ENCODE measurements around the gene MED12L. TPM values are rescaled to one million over a fixed set of nuclear protein-coding genes. Genes with fewer than 3 reads are reported as not detected.

The MED12L gene
- total RNA-seq, 1 experiment from 2014 or later: 3.0 TPM

DNA sequence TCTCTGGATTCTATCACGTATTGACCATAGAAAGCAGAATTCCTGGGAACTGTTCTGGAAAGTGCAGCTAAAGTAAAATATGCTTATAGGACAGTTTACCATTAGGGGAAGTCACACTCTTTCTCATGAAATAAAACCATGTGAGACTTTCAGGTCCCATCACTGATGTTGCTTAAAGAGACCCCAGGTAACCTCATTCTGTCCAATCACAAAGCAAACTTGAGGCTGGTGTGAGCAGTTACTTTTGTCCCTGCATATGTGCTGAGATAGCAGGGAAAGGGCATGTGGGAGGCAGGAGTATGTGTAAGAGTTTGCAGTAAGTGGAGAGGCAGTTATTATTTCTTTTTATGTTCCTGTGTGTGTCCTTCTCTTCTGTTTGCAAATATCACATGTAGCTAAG lies 215.1 kb downstream of the MED12L start:
- no peaks in the 10 kb centered on the region for H4K20me1 ChIP-seq (ENCODE audit: insufficient read depth)
- no peaks in the 10 kb centered on the region for H3K9me2 ChIP-seq (ENCODE audit: insufficient read depth)
- DNase-seq: no peak
- peaks cover 18% of the 10 kb centered on the region for H3K79me2 ChIP-seq (ENCODE audit: low read depth)
- no peaks in the 10 kb centered on the region for H3K27me3 ChIP-seq (ENCODE audit: insufficient read depth, low read depth)
- peaks cover 21% of the 10 kb centered on the region for H3F3A ChIP-seq (ENCODE audit: insufficient read depth, low read depth)
- BruUV-seq (replicated peaks): no TSS peak
- H3K9me3 ChIP-seq (ENCODE audit: insufficient read depth, low read depth): no peaks in the 10 kb centered on the region
- no peak overlapping the region for H3K4me3 ChIP-seq
- H3K36me3 ChIP-seq (ENCODE audit: low read depth): peaks cover 7% of the 10 kb centered on the region; the same call in 1 of the 2 replicates
- no peak overlapping the region for H2AFZ ChIP-seq
- no peak overlapping the region for H3K27ac ChIP-seq
- H3K4me1 ChIP-seq (replicated peaks; ENCODE audit: insufficient read depth): peaks cover 31% of the 10 kb centered on the region
- ChIA-PET CTCF (no interaction called here), POLR2A (ENCODE audit: unreplicated experiment) (no interaction called here)
- TF ChIP-seq EZH2 (IDR thresholded peaks at IDR 0.05; ENCODE audit: low read depth): no peak
- TF ChIP-seq, protein P1, sequence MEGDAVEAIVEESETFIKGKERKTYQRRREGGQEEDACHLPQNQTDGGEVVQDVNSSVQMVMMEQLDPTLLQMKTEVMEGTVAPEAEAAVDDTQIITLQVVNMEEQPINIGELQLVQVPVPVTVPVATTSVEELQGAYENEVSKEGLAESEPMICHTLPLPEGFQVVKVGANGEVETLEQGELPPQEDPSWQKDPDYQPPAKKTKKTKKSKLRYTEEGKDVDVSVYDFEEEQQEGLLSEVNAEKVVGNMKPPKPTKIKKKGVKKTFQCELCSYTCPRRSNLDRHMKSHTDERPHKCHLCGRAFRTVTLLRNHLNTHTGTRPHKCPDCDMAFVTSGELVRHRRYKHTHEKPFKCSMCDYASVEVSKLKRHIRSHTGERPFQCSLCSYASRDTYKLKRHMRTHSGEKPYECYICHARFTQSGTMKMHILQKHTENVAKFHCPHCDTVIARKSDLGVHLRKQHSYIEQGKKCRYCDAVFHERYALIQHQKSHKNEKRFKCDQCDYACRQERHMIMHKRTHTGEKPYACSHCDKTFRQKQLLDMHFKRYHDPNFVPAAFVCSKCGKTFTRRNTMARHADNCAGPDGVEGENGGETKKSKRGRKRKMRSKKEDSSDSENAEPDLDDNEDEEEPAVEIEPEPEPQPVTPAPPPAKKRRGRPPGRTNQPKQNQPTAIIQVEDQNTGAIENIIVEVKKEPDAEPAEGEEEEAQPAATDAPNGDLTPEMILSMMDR (conservative IDR thresholded peaks at IDR 0.05): no peak
- no peak overlapping the region for H3K4me2 ChIP-seq
- intact Hi-C loops (cut with micrococcal nuclease; ENCODE audit: unreplicated experiment): loop anchor here (10.0 kb wide), 1 partner anchor 964 kb away; the partner anchor contains the start of gene MBNL1

DNA sequence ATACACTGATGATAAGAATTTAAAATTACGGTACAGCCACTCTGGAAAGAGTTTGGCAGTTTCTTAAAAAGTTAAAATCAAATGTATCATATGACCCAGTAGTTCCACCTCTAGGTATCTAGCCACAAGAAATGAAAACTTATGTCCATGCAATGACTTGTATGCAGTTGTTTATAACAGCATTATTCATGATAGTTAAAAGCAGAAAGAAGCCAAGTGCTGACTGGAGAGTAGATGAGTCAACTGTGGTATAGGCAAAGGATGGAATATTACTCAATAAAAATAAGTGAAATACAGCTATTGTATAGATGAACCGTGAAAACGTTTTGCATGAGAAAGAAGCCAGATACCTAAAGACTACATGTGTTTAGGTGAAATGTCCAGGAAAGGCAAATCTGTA lies 216.3 kb downstream of the MED12L start:
- H3K79me2 ChIP-seq (ENCODE audit: low read depth): peaks cover 18% of the 10 kb centered on the region
- H3F3A ChIP-seq (ENCODE audit: insufficient read depth, low read depth): peaks cover 33% of the 10 kb centered on the region
- no peaks in the 10 kb centered on the region for H3K9me3 ChIP-seq (ENCODE audit: insufficient read depth, low read depth)
- peak overlapping the region; percentile 31; the same call in 1 of the 2 replicates for H3K27ac ChIP-seq
- CTCF ChIA-PET: no interaction called here
- TF ChIP-seq EZH2 (IDR thresholded peaks at IDR 0.05; ENCODE audit: low read depth): no peak
- TF ChIP-seq, protein P1 (conservative IDR thresholded peaks at IDR 0.05): no peak
- POLR2A ChIA-PET (ENCODE audit: unreplicated experiment): no interaction called here
- no peaks in the 10 kb centered on the region for H3K9me2 ChIP-seq (ENCODE audit: insufficient read depth)
- no TSS peak for BruUV-seq (replicated peaks)
- peaks cover 43% of the 10 kb centered on the region for H3K4me1 ChIP-seq (replicated peaks; ENCODE audit: insufficient read depth)
- H4K20me1 ChIP-seq (ENCODE audit: insufficient read depth): no peaks in the 10 kb centered on the region
- H3K36me3 ChIP-seq (ENCODE audit: low read depth): peaks cover 7% of the 10 kb centered on the region; the same call in 1 of the 2 replicates
- no peak overlapping the region for H3K4me2 ChIP-seq
- intact Hi-C loops (cut with micrococcal nuclease; ENCODE audit: unreplicated experiment): loop anchor here (10.0 kb wide), 1 partner anchor 963 kb away; the partner anchor contains the start of gene MBNL1
- H3K4me3 ChIP-seq: no peak overlapping the region
- H3K27me3 ChIP-seq (ENCODE audit: insufficient read depth, low read depth): no peaks in the 10 kb centered on the region
- H2AFZ ChIP-seq: no peak overlapping the region
- peak in 1 of 2 experiments; percentile 52 for DNase-seq

DNA sequence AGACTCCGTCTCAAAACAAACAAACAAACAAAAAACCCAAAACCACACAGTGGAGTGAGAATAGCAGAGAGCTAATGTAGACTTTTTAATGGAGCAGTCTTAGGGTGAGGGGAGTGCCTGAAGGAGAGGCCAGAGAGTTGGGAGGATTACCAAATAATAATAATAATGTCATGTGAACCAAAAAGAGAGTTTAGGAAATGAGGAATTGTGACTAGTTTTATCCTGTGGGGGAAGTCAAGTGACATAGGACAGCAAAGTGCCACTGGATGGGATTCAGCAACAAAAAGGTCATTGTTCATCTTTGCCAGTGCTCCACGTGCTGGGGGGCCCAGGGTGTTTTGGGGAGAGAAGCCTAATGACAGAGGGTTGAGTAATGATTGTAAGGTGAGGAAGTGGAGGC lies 218.3 kb downstream of the MED12L start:
- intact Hi-C loops (cut with micrococcal nuclease; ENCODE audit: unreplicated experiment): loop anchor here (10.0 kb wide), 1 partner anchor 961 kb away; the partner anchor contains the start of gene MBNL1
- BruUV-seq (replicated peaks): no TSS peak

More for the DNA sequence above, 218.3 kb downstream of the MED12L start:
- no peaks in the 10 kb centered on the region for H4K20me1 ChIP-seq (ENCODE audit: insufficient read depth)
- peak overlapping the region; percentile 96 for H3K27ac ChIP-seq
- peaks cover 7% of the 10 kb centered on the region; the same call in 1 of the 2 replicates for H3K36me3 ChIP-seq (ENCODE audit: low read depth)
- H2AFZ ChIP-seq: no peak overlapping the region
- H3K4me3 ChIP-seq: no peak overlapping the region
- peaks cover 63% of the 10 kb centered on the region for H3K4me1 ChIP-seq (replicated peaks; ENCODE audit: insufficient read depth)
- ChIA-PET CTCF (interaction anchor here (3.3 kb wide), 1 partner anchor 24 kb away, joined by 16 read pairs; no protein-coding TSS in a partner anchor), POLR2A (ENCODE audit: unreplicated experiment) (no interaction called here)
- H3K4me2 ChIP-seq: peak overlapping the region; percentile 70
- peaks cover 52% of the 10 kb centered on the region for H3F3A ChIP-seq (ENCODE audit: insufficient read depth, low read depth)
- DNase-seq: no peak
- no peaks in the 10 kb centered on the region for H3K9me2 ChIP-seq (ENCODE audit: insufficient read depth)
- H3K79me2 ChIP-seq (ENCODE audit: low read depth): peaks cover 30% of the 10 kb centered on the region
- no peak for TF ChIP-seq EZH2 (IDR thresholded peaks at IDR 0.05; ENCODE audit: low read depth)
- TF ChIP-seq, protein P1 (conservative IDR thresholded peaks at IDR 0.05): no peak
- no peaks in the 10 kb centered on the region for H3K9me3 ChIP-seq (ENCODE audit: insufficient read depth, low read depth)
- no peaks in the 10 kb centered on the region for H3K27me3 ChIP-seq (ENCODE audit: insufficient read depth, low read depth)
